GM23338 (cell line): ENCODE results near the gene ZNF92. TPM values are rescaled to one million over a fixed set of nuclear protein-coding genes. Genes with fewer than 3 reads are reported as not detected.
"Not testable (repeated sequence)": the region's sequence is repeated elsewhere in the genome, so short reads cannot be mapped to it uniquely, and the experiment has no call there.

Experiments
- ATAC-seq: fragments of 200-7000 bp; cut with Tn5 transposase; 3 replicates; pipeline ENCODE4 v1.9.1; 2020
- DNase-seq: peaks from one replicate; pipeline ENCODE4 v3.0.0-alpha.2; 2015; ENCODE audit warnings: low spot score
- H2AFZ ChIP-seq: fragments of 200-600 bp; sonication (generic); 2 replicates; pipeline ENCODE4 v1.8.0; 2016; ENCODE audit warnings: antibody characterized with exemption, mild to moderate bottlenecking, moderate library complexity
- H3F3A ChIP-seq: fragments of 200-600 bp; sonication (generic); replicated peaks from 2 replicates; pipeline ENCODE4 v1.8.0; 2017; ENCODE audit warnings: antibody characterized with exemption, mixed run types, low read depth
- H3K27ac ChIP-seq: fragments of 200-600 bp; sonication (generic); 2 replicates; pipeline ENCODE4 v1.6.1; 2016; ENCODE audit warnings: low read depth
- H3K27me3 ChIP-seq: fragments of 200-600 bp; sonication (generic); 2 replicates; pipeline ENCODE4 v1.8.0; 2016; ENCODE audit warnings: mild to moderate bottlenecking, mixed run types, moderate library complexity; ENCODE audit not compliant: insufficient read depth
- H3K36me3 ChIP-seq: fragments of 200-600 bp; sonication (generic); 2 replicates; pipeline ENCODE4 v1.8.0; 2016; ENCODE audit warnings: mild to moderate bottlenecking; ENCODE audit not compliant: insufficient read depth
- H3K4me1 ChIP-seq: fragments of 200-600 bp; sonication (generic); 2 replicates; pipeline ENCODE4 v1.8.0; 2016; ENCODE audit warnings: mild to moderate bottlenecking, moderate library complexity; ENCODE audit not compliant: insufficient read depth
- H3K4me2 ChIP-seq: fragments of 200-600 bp; sonication (generic); 2 replicates; pipeline ENCODE4 v1.7.1; 2017; ENCODE audit warnings: mixed run types
- H3K4me3 ChIP-seq: fragments of 200-600 bp; sonication (generic); 2 replicates; pipeline ENCODE4 v1.6.1; 2016; ENCODE audit warnings: mixed run types
- H3K79me2 ChIP-seq: fragments of 200-600 bp; sonication (generic); replicated peaks from 2 replicates; pipeline ENCODE4 v1.8.0; 2017; ENCODE audit warnings: mild to moderate bottlenecking; ENCODE audit not compliant: insufficient read depth
- H3K9me2 ChIP-seq: fragments of 200-600 bp; sonication (generic); 2 replicates; pipeline ENCODE4 v1.8.0; 2017; ENCODE audit not compliant: insufficient read depth
- H4K20me1 ChIP-seq: fragments of 200-600 bp; sonication (generic); replicated peaks from 2 replicates; pipeline ENCODE4 v1.8.0; 2017; ENCODE audit warnings: mild to moderate bottlenecking; ENCODE audit not compliant: insufficient read depth
- H3K27ac Mint-ChIP-seq: 2 replicates; pipeline ENCODE4 v1.8.0; 2020; ENCODE audit warnings: inconsistent platforms, mild to moderate bottlenecking, moderate library complexity, mixed read lengths
- H3K27me3 Mint-ChIP-seq: 3 replicates; pipeline ENCODE4 v1.8.0; 2022; ENCODE audit warnings: low read depth, mild to moderate bottlenecking, moderate library complexity, mixed read lengths, inconsistent platforms; ENCODE audit not compliant: insufficient read depth, poor library complexity
- H3K36me3 Mint-ChIP-seq: 3 replicates; pipeline ENCODE4 v1.8.0; 2021; ENCODE audit warnings: low read depth, mild to moderate bottlenecking, inconsistent platforms, moderate library complexity, mixed read lengths
- H3K4me1 Mint-ChIP-seq: 3 replicates; pipeline ENCODE4 v1.8.0; 2020; ENCODE audit warnings: mild to moderate bottlenecking, inconsistent platforms, mixed read lengths
- H3K4me3 Mint-ChIP-seq: 3 replicates; pipeline ENCODE4 v1.8.0; 2021; ENCODE audit warnings: moderate library complexity, mild to moderate bottlenecking, inconsistent platforms, mixed read lengths
- H3K9me3 Mint-ChIP-seq: 3 replicates; pipeline ENCODE4 v1.8.0; 2020; ENCODE audit warnings: moderate library complexity, mild to moderate bottlenecking, inconsistent platforms, mixed read lengths
- CREB1 ChIP-seq: fragments of 250-450 bp; sonication (Bioruptor Pico); IDR thresholded peaks from 2 replicates; pipeline ENCODE4 v1.5.0; 2020; ENCODE audit warnings: low read depth, mild to moderate bottlenecking, moderate library complexity
- CTCF ChIP-seq, 2 experiments: fragments of 200-600 bp in 1 of 2; sonication (generic) in 1 of 2; conservative IDR thresholded peaks; 2 replicates each; pipeline versions ENCODE4 v1.5.1 to v1.6.1; 2016 to 2017; ENCODE audit warnings: antibody characterized with exemption in 2 of 2, low read depth in 2 of 2, mild to moderate bottlenecking in 2 of 2, moderate library complexity in 1 of 2
- EZH2 ChIP-seq: fragments of 200-600 bp; sonication (generic); IDR thresholded peaks from one replicate; pipeline ENCODE4 v1.8.0; 2017; ENCODE audit warnings: antibody characterized with exemption, mild to moderate bottlenecking, low read depth; ENCODE audit not compliant: unreplicated experiment
- REST ChIP-seq: IDR thresholded peaks from one replicate; pipeline ENCODE4 v1.6.1; 2018; ENCODE audit warnings: antibody characterized with exemption; ENCODE audit not compliant: unreplicated experiment
- STAT1 ChIP-seq: IDR thresholded peaks from one replicate; pipeline ENCODE4 v1.6.1; 2016; ENCODE audit warnings: antibody characterized with exemption; ENCODE audit not compliant: unreplicated experiment
- ZNF331 ChIP-seq: fragments of 250-450 bp; sonication (Bioruptor Pico); IDR thresholded peaks from 2 replicates; pipeline ENCODE4 v1.5.0; 2020; ENCODE audit warnings: low read depth, mild to moderate bottlenecking, moderate library complexity
- polyA plus RNA-seq: library from polyadenylated mRNA; unstranded; fragments of >200 nt; fragmentation: Nextera tagmentation; extraction: Ambion mirVana; gene quantifications from 2 replicates; pipeline ENCODE4 v1.2.1, GENCODE V29; 2016
- total RNA-seq: library from RNA; depleted of rRNA; stranded (reverse); fragments of >200 nt; shearing (Covaris generic); gene quantifications from 2 replicates; pipeline ENCODE4 v1.2.3, GENCODE V29; 2014

Gene ZNF92
- total and polyA plus RNA-seq, 2 experiments from 2014 or later, result 25.3 to 56.3 TPM

- TF ChIP-seq STAT1, result no peak
- TF ChIP-seq ZNF331 (CRISPR knock-in tag), result no peak
- TF ChIP-seq CREB1, result no peak
- no peak for TF ChIP-seq EZH2
- no peak for TF ChIP-seq REST
- peak in 1 of 2 experiments; percentile 22; a peak in 1 of 4 replicates for TF ChIP-seq CTCF (conservative IDR thresholded peaks at IDR 0.05; ENCODE audit: low read depth in 2 of 2)
- Histone ChIP-seq H4K20me1 (peaks cover 16% of the 10 kb centered on the region), H3K4me3 (no peak overlapping the region), H3K27me3 (no peaks in the 10 kb centered on the region), H3K27ac (no peak overlapping the region), H3K79me2 (peaks cover 45% of the 10 kb centered on the region), H3K36me3 (peaks cover 38% of the 10 kb centered on the region; the same call in 1 of the 2 replicates), H3K4me2 (no peak overlapping the region), H3F3A (no peaks in the 10 kb centered on the region), H3K9me2 (no peaks in the 10 kb centered on the region), H3K4me1 (no peaks in the 10 kb centered on the region), H2AFZ (no peak overlapping the region)
- ATAC-seq, result peak; percentile 43; the same call in 2 of the 3 replicates
- H3K27ac Mint-ChIP-seq, result no peak overlapping the region
- H3K36me3 Mint-ChIP-seq, result peaks cover 75% of the 10 kb centered on the region
- peak; percentile 60 for DNase-seq
- H3K27me3 Mint-ChIP-seq, result no peaks in the 10 kb centered on the region
- H3K4me1 Mint-ChIP-seq, result no peaks in the 10 kb centered on the region
- H3K9me3 Mint-ChIP-seq, result peaks cover 41% of the 10 kb centered on the region
- no peak overlapping the region for H3K4me3 Mint-ChIP-seq
Measured at GRCh38 chr7:65397730-65398142, 24.1 kb downstream of the ZNF92 start.

GRCh38 chr7:65398671-65399070, 25.0 kb downstream of the ZNF92 start:
- H3K9me2 ChIP-seq, H2AFZ ChIP-seq, H3K27me3 ChIP-seq, ATAC-seq, H3K4me2 ChIP-seq, H3F3A ChIP-seq, H3K27ac ChIP-seq, H3K4me1 ChIP-seq, DNase-seq, H3K27ac Mint-ChIP-seq, H3K4me3 Mint-ChIP-seq, H3K4me1 Mint-ChIP-seq, H3K4me3 ChIP-seq, H3K27me3 Mint-ChIP-seq: not testable (repeated sequence)
- Histone ChIP-seq H3K79me2 (peaks cover 36% of the 10 kb centered on the region), H3K36me3 (peaks cover 38% of the 10 kb centered on the region; the same call in 1 of the 2 replicates), H4K20me1 (peaks cover 11% of the 10 kb centered on the region)
- Mint-ChIP-seq H3K9me3 (peaks cover 50% of the 10 kb centered on the region), H3K36me3 (peaks cover 77% of the 10 kb centered on the region)

GRCh38 chr7:65399101-65399500, 25.4 kb downstream of the ZNF92 start:
- peaks cover 78% of the 10 kb centered on the region for H3K36me3 Mint-ChIP-seq
- not testable (repeated sequence) for H3K4me1 Mint-ChIP-seq, ATAC-seq, H3F3A ChIP-seq, H3K27me3 Mint-ChIP-seq, H3K4me2 ChIP-seq, H3K27ac ChIP-seq, H3K4me1 ChIP-seq, H3K27ac Mint-ChIP-seq, H3K4me3 Mint-ChIP-seq, H3K9me2 ChIP-seq, H3K4me3 ChIP-seq, H3K27me3 ChIP-seq, DNase-seq, H2AFZ ChIP-seq
- Histone ChIP-seq H3K36me3 (peaks cover 38% of the 10 kb centered on the region; the same call in 1 of the 2 replicates), H4K20me1 (peaks cover 11% of the 10 kb centered on the region), H3K79me2 (peaks cover 31% of the 10 kb centered on the region)
- H3K9me3 Mint-ChIP-seq, result peaks cover 55% of the 10 kb centered on the region
